Skeletal muscle cell (primary cell): ENCODE data around the gene ORC1.
A peak's percentile ranks its signal among the peaks of the same experiment; 100 is the strongest.
"Not testable (repeated sequence)": the region's sequence is repeated elsewhere in the genome, so short reads cannot be mapped to it uniquely, and the experiment has no call there.

Experiments
- DNase-seq: peaks from one replicate; pipeline ENCODE4 v3.0.0-alpha.2; 2010; ENCODE audit warnings: low read depth
- H3K4me3 ChIP-seq: 2 replicates; pipeline ENCODE4 v1.5.1; 2011; ENCODE audit warnings: low read depth, mild to moderate bottlenecking, control low read depth, low read length, moderate library complexity

Gene ORC1

DNA sequence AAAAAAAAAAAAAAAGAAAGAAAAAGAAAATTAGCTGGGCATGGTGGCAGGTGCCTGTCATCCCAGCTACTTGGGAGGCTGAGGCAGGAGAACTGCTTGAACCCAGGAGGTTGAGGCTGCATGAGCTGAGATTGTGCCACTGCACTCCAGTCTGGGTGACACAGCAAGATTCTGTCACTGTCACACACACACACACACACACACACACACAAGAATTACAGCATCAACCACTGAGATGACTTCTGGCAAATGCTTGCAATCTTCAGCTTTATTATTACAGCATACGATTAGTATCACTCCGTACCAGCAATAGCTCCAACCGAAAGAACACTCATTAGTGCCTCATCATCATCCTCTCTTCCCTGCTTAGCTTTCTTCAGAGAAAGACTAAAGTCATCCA lies 4.6 kb downstream of the ORC1 start:
- no peak overlapping the region for H3K4me3 ChIP-seq
- DNase-seq, result no peak

DNA sequence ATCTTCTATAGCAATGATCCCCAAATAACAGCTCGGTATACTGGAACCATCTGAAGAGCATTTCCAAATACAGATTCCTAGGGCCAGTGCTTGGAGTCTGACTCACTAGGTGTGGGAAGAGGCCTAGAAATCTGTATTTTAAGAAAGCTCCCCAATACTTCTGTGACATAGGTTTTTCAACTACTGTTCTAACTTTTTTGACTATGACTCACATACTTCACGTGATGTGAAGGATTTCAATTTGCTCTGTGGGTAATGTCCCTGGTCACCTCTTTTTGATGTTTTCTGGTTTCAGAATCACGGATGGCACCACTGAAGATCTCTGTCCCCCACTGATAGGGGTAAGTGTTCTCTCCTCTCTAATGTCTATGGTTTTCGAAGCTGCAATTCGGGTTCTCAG lies 11.0 kb downstream of the ORC1 start:
- no peak overlapping the region for H3K4me3 ChIP-seq
- no peak for DNase-seq

DNA sequence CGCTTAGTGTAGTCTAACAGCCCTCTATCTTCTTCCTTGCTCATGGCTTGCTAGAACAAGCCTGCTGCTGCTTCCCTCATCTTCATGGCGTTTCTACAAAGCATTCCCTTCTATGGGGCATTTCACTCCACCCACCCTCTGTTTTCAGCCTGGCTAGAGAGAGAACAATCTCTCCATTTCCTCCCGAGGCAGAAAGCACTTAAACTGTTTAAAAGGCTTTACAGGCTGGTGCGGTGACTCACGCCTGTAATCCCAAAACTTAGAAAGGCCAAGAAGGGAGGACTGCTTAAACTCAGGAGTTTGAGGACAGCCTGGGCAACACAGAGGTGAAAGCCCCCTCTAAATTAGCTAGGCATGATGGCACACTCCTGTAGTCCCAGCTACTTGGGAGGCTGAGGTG lies 17.8 kb downstream of the ORC1 start:
- no peak for DNase-seq

DNA sequence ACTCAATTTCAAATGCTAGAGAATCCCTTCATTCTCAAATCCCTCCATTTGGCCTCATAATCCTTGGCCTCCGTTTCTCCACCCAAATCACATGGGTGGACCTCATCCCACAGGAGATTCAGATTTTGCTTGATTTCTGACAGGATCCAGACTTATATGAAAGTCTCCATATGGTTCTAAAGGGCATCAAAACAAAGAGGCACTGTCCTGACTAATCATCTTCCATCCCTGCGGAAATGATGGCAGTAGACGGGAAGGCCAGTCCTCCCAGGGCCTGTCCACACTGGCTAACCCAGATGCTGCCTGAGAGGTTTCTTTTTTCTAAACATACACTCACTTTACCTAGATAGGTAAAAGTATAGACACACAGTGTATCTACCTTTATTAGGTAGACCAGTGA lies 18.8 kb downstream of the ORC1 start:
- no peak for DNase-seq
- no peak overlapping the region for H3K4me3 ChIP-seq

More for the DNA sequence above, 17.8 kb downstream of the ORC1 start:
- H3K4me3 ChIP-seq, result no peak overlapping the region

DNA sequence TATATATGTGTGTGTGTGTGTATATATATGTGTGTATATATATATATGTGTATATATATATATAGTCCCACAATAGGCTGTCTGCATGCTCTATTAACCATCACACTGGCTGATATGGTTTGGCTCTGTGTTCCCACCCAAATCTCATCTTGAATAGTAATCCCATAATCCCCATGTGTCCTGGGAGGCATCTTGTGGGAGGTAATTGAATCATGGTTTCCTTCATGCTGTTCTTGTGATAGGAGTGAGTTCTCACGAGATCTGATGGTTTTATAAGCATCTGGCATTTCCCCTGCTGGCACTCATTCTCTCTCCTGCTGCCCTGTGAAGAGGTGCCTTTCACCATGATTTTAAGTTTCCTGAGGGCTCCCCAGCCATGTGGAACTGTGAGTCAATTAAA lies 34.4 kb downstream of the ORC1 start:
- not testable (repeated sequence) for H3K4me3 ChIP-seq, DNase-seq

DNA sequence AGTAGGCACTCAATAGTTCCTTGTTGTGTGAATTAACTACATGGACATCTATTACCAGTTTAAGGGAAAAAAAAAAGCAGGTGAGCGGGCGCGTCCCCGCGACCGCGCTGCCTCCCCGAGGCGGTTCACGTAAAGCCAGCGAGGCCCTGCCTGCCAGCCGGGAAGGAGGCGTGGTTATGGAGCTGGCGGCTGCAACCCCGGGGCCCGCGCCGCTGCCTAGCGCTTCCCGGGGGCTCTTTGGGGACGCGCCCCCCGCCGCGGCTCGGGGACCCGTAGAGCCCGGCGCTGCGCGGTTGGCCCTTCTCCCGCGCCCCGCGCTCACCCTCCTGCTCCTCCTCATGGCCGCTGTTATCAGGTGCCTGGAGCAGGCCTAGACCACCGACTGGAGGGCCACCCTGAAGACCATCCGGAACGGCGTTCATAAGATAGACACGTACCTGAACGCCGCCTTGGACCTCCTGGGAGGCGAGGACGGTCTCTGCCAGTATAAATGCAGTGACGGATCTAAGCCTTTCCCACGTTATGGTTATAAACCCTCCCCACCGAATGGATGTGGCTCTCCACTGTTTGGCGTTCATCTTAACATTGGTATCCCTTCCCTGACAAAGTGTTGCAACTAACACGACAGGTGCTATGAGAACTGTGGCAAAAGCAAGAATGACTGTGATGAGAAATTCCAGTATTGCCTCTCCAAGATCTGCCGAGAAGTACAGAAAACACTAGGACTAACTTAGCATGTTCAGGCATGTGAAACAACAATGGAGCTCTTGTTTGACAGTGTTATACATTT lies 35.6 kb downstream of the ORC1 start:
- no peak for DNase-seq
- peak overlapping the region; percentile 49 for H3K4me3 ChIP-seq

DNA sequence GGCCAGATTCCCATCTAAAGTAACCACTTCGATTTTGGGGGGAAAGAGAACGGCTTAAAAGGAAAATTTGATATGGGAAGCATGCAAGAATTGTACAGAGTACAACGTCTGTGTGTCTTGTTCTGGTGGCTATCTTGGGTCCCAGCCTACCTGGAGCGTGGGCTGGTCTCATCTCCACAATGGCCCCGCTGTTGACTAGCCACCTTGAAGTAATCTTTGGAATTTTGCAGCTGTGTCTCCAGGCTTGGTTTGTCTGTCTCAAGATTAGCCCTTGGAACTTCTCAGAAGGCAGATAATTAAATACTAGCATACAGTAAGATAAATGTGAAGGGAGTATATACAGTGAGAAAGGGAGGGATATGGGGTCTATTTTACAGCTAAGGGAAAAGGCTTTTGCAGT lies 37.0 kb downstream of the ORC1 start:
- H3K4me3 ChIP-seq, result no peak overlapping the region
- DNase-seq, result no peak

DNA sequence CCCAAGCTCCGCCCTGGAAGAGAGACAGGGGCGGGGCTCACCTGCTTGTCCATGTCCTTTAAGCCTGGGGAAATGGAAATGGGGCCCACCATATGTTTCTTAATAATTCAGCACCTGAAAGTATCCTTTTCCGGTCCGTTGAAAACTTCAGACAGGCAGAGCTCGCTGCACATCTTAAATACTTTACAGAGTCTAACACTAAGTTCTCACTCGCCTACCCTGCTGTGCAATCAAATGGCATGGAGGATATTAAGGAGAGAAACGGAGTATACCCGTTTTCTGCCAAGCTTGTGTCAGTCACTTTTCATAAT lies 37.8 kb downstream of the ORC1 start:
- no peak for DNase-seq
- peak overlapping the region; percentile 93 for H3K4me3 ChIP-seq

DNA sequence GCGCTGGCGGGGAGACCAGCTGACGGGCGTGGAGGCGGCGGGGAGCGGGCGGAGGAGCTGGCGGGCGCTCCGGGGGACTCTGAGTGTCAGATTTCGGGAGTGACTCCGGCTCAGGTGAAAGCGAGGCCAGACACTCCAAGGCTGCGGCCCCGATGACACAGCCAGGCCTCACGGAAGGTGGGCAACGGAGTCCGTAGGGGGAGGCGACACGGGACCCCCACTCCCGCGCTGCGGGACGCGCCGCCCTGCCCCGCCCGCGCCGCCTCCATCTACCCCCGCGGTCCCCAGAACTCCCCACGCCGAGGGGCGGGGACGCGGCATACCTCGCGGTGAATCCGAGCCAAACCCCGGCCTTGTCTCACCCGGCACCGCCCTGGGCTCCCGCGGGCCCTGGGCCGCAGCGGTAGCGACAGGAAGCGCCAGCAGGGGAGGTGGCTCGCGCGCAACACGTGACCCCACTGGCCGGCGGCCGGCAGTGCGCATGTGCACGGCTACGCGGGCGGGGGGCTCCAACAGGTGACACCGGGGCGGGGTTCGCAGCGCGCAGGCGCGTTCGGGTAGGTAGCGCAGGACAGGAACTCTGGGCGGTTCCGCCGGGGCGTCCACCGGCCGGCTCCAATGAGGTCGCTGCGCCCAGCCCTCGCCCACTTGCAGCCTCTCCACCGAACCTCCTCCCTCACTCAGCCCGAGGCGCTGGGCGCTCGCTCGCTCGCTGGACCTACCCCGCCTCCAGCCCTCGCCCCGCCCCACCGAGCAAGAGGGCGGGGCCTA lies 38.3 kb downstream of the ORC1 start, which contains the start of gene CC2D1B:
Gene CC2D1B, minus strand, starts transcription at position 460 of the 771 bp plus-strand sequence. CDS start 1,585 bp downstream, outside the sequence.
- H3K4me3 ChIP-seq, result peak within 1 kb of the TSS; percentile 93
- DNase-seq, result peak; percentile 91

DNA sequence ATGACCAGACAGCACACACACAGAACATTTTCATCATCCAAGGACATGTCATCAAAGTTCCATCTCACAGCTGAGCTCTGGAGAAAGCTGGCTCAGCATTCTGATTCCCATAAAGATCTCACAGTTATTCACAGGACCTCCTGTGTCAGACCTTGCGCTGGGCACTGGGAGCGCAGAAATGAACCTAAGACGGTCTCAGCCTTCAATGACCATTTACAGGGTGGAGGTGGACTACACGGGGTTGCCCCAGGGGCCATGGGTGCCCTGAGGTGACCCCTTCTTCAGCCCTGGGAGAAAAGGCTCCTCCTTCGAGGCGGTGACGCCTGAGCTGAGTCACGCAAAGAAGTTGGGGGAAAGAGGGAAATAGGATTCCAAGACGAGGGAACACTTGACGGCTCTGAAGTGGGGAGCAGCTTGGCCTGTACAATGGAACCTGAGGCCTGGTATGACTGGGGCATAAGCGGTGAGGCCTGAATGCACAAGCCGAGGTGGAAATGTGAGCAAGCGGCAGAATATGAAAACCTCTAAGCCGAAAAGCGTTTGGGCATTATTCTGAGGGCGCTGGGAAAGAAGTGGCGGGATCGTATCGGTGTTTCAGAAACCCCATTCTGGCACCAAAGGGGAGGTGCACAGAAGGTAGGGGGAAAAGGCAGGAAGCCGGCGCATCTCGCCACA lies 39.0 kb downstream of the ORC1 start:
- peak; percentile 26 for DNase-seq
- peak overlapping the region; percentile 93 for H3K4me3 ChIP-seq

DNA sequence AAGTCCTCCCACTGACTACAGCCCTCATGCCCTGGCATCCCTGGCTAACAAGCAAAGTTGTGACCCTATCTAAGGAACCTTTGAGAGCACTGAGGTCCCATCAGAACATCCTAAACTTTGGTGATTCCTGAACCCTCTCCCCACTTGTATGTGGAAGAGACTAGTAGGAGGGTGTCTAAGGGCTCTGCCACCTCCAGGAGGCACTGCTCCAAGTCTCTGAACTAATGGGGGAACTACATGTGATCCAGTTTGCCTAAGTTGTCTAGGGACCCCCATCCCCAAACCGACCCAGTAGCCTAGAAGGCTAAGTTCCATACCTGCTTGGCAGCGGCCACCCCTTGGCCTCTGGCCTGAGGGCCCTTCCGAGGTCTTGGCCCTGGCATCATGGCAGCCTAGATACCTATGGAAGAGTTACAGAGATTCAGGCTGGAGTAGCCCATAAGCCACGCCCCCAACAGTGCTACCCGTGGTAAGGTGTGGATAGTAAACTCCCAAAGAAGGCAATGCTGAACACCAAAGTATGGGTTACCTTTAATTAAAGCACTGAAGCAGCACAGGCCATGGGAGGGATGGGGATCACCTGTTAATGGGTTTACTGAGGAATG lies 39.9 kb downstream of the ORC1 start:
- no peak for DNase-seq
- no peak overlapping the region for H3K4me3 ChIP-seq

DNA sequence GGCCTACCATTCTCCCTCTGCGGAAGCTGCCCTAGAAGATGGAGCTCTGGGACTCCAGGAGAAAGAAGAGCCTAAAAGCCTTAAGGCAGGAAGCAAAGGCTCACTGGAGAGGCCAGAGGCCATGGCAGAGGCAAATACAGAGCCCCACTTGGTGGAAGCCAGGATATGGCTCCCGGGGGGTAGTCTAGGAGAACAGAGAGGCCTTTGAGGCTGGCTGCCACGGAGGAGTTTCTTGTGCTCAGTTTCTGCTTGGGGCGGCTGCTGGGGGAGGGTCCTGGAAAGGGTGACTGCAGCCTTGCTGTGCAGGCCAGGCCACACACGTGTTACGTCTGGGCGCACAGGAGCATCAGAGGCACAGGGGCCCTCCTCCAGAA lies 43.6 kb downstream of the ORC1 start:
- DNase-seq, result no peak
- no peak overlapping the region for H3K4me3 ChIP-seq

DNA sequence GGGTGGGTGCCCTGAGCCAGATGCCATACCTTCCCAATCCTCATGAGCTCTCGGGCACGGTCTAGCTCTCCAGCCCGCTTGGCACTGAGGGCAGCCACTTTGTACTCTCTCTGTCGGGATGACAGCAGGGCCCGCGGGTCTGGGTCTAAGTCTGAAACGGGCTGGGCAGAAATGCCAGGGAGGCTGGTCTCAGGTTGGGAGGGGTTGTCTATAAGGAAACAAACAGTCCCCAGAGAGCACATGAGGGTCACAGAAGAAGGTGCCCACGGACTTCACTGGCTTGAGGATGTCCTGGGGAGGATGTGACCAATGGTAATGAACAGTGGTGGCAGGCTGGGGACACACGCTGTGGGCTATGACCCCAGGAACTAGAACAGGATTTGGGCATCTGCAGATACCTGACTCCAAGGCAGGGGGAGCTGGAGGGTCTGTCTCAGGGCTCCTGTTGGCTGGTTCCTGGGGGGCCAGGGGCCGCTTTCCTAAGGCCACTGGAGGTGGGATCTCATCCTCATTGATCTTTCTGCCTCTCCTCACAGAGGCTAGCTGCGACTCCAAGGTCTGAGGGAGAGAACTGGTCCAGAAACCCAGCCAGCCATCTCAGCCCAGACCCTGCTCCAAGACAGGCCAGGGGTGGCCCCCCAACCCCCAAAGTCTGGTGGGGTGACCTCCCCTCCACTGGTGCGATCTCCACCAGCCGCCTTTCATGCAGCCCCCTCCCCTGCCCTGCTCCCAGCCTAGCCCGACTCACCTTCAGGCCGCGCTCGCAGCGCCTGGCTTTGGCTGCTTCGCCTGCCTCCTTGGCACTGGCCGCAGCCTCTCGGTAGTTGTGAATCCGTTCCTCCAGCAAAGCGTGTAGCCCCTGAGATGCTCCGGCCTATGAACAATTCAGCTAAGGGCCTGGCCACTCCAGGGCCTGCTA lies 44.3 kb downstream of the ORC1 start:
- no peak for DNase-seq
- H3K4me3 ChIP-seq, result no peak overlapping the region

DNA sequence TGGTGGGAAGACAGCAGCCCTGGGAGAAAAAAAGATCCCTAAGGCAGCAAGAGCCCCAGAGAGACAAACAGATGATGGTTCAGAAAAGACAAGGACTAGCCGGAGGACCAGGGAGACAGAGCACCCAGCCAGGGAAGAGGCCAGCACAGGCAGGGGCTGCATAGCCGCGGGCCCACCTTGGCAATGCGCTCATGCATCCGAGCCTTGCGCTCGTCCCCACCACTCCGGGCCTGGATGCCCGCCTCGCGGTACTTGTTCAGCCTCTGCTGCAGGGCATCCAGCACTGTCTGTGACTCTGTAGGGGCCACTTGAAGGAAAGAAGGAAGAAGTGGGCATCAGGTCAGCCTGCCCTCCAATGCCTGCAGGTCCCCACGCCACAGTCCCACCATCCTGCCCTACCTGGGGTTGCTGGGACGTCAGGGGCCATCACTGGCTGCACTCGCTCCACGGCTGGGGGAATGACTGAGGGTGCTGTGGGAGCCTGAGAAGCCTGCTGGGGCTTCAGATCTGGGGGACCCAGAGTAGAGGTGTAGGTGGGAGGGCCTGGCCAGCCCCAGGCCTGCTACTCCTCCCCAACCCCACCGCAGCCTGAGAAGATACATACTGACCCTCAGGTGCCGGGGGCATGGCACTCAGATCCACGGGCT lies 45.2 kb downstream of the ORC1 start:
- no peak for DNase-seq
- no peak overlapping the region for H3K4me3 ChIP-seq

DNA sequence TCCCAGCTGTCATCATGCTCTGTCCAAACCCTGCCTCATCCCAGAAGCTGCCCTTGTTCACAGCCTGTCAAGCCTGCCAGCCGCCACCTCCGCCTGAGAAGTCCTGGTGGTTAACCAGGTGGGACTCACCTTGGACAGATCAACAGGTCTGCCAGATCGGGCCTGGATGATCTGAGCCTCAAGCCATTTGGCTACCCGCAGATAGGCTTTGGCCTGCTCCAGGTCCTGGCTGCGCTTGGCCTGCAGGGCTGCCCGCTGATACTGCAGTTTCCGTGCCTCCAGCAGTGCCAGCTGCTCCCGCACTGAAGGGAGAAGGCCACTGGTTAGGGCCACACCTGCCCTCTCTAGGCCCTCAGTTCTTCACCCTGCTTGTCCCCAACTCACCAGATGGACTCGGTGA lies 46.8 kb downstream of the ORC1 start:
- no peak overlapping the region for H3K4me3 ChIP-seq
- no peak for DNase-seq

DNA sequence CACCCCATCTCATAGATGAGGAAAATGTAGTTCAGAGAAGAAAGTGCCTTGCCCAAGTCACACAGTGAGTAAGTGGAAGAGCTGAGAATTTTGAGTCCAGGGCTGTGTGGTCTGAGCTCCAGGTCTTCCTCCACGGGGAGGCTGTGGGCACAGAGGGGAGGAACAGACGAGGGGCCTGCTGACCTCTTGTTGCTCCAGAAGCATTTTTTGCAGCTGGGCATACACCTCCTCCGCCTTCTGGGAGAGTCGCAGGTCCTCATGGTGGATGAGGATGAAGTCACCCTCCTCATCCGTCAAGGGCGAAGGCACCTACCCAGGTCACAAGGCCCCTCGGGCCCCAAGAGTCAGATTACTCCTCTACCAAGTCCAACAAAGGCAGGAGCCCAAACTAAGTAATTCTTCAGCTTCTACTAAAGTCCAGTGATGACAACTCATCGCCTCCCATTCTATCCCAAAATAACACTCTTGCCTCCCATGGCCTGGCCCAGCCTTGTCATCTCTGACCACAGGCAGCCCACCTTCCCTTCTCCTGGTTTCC lies 47.3 kb downstream of the ORC1 start:
- H3K4me3 ChIP-seq, result no peak overlapping the region
- no peak for DNase-seq

DNA sequence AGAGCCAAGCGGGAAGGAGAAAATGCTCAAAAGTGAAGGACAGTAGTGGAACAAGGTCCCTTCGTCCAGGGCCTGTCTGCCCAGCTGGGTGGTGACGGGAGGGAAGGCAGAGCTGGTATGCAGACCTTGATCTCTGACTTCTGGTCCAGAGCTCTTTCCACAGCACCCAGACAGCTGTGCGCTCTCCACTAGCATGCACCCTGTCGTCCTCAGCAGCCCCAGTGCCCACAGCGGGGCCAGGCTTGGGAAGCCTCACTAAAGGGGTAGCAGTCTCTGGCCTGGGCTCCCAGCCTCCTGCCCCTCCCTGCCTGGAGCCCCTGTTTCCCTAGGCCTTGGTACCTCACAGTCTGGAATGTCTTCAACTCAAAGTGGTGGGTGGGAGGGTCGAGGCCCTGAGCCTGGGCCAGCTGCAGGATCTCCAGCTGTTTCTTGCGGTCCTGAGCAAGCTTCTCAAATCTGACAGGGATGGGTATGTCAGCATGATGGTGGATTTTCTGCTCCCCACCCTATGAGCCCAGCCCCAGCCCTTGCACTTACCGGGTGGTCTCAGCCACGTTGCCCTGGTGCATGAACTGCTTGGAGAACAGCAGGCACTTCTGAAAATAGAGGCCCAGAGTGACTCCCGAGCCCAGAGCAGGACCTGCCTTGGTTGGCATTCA lies 48.2 kb downstream of the ORC1 start:
- DNase-seq, result no peak
- H3K4me3 ChIP-seq, result no peak overlapping the region

DNA sequence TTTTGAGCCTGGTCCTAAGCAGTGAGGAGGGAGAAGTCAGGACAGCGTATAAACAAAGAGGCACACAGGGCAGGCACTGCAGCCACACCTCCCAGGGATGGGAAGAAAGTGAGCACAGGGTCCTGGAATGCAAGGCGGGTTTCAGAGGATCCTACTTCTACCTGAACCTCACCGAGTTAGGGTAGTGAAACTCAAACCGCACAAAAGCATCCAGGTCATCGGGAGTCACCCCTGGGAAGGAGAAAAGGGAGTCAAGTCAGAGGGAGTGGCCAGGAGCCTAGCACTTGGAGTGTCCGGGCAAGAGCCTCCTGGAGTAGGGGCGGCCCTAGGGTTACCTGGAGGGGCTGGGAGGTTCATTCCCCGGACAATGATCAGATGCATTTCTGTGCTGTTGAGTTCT lies 48.8 kb downstream of the ORC1 start:
- no peak overlapping the region for H3K4me3 ChIP-seq
- DNase-seq, result no peak
